ENCODE data around the gene MCAT.

The MCAT gene

DNA sequence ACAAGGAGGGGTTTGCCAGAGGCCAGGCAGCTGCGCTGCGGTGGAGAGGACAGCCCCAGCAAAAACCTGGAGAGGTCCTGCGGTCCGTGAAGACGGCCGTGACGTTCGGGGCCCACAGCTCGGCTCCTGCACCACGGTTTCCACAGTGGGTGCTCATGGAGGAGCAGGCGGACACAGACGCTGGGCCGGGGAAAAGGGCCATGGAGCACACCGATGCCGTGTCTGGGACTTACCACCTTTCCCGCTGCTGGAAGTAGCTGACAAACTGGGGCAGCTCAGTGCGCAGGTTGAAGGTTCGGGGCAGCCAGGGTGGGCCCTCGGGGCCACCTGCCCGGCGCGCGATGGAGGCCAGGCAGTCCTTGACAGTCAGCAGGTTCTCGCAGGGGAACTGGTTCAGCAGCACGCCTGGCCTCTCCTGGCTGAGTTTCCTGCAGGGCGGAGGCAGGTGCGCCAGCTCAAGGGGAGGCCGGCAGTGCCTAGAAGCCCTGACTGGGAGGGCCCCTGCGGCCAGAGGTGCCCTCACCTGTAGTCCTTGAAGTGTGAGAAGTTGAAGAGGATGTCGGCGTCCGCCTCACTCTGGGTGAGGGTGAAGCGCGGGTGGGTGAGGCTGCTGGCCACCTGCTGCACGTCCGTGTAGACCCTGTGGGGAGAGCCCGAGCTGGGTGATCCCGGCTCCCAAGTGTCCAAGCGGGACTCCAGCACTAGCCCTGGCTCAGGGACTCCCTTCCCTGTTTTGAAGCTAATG lies 30.9 kb upstream of the MCAT start:
- no peak overlapping the region for H4K5ac ChIP-seq (ENCODE audit: low read length)
- no peak overlapping the region for H3K56ac ChIP-seq (ENCODE audit: low read length)
- no peaks in the 10 kb centered on the region for H3K4me1 ChIP-seq (ENCODE audit: control insufficient read depth, low read depth, low read length)
- H3K4me2 ChIP-seq (ENCODE audit: low read length) = no peak overlapping the region
- no peak overlapping the region for H3K4me3 ChIP-seq (ENCODE audit: low read length)
- H2BK120ac ChIP-seq (ENCODE audit: low read depth, low read length) = no peak overlapping the region
- no peak overlapping the region for H2BK5ac ChIP-seq (ENCODE audit: low read length)
- H2BK15ac ChIP-seq (replicated peaks; ENCODE audit: low read depth) = no peak overlapping the region
- H3K9ac ChIP-seq (ENCODE audit: low read length) = no peak overlapping the region
- H3K79me1 ChIP-seq (ENCODE audit: low read length) = no peaks in the 10 kb centered on the region
- WGBS (ENCODE audit: extremely low coverage, insufficient coverage, low lambda C conversion rate) = no CpG with 5 or more reads among the region's 39 CpGs
- no peak for DNase-seq
- H3K36me3 ChIP-seq (ENCODE audit: control insufficient read depth, insufficient read depth, low read length) = peaks cover 6% of the 10 kb centered on the region
- no peak overlapping the region for H2AK5ac ChIP-seq (ENCODE audit: low read length)
- no peak overlapping the region for H3K4ac ChIP-seq (ENCODE audit: low read depth, low read length)
- no peaks in the 10 kb centered on the region for H3K27me3 ChIP-seq (ENCODE audit: insufficient read depth, low read length, poor library complexity)
- H3K23ac ChIP-seq (ENCODE audit: low read length) = no peak overlapping the region
- H3K18ac ChIP-seq (ENCODE audit: low read length) = no peak overlapping the region
- no peak overlapping the region for H4K8ac ChIP-seq (ENCODE audit: low read depth, low read length)
- H3K79me2 ChIP-seq (ENCODE audit: control insufficient read depth, insufficient read depth, low read length) = no peaks in the 10 kb centered on the region
- no peak overlapping the region for H3K27ac ChIP-seq (ENCODE audit: low read depth, low read length)

GRCh38 chr22:43173566-43173965 lies 30.4 kb upstream of the MCAT start:
- no peaks in the 10 kb centered on the region for H3K4me1 ChIP-seq (ENCODE audit: control insufficient read depth, low read depth, low read length)

DNA sequence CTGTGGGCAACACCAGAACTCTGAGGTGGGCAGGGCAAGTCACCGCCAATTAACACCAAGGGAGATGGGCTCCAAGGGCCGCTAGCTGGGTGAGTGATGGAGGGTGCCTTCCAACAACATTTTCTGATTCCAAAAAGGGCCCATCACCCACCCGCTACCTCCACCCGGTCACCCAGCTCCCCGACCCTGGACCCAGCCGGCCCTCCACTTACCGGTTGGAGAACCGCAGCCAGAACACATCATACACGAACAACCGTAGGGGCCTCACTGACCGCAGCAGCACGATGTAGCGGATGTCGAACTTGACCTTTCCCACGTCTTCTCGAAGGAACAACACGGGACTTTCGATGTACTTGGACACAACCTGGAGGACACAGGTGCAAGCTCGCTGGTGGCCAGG lies 29.0 kb upstream of the MCAT start:
- H3K18ac ChIP-seq (ENCODE audit: low read length) = no peak overlapping the region
- H4K8ac ChIP-seq (ENCODE audit: low read depth, low read length) = no peak overlapping the region
- H3K27ac ChIP-seq (ENCODE audit: low read depth, low read length) = no peak overlapping the region
- no CpG with 5 or more reads among the region's 19 CpGs for WGBS (ENCODE audit: extremely low coverage, insufficient coverage, low lambda C conversion rate)
- H2BK120ac ChIP-seq (ENCODE audit: low read depth, low read length) = no peak overlapping the region
- H4K5ac ChIP-seq (ENCODE audit: low read length) = no peak overlapping the region
- H3K4ac ChIP-seq (ENCODE audit: low read depth, low read length) = no peak overlapping the region
- no peak overlapping the region for H3K23ac ChIP-seq (ENCODE audit: low read length)
- peaks cover 4% of the 10 kb centered on the region for H3K36me3 ChIP-seq (ENCODE audit: control insufficient read depth, insufficient read depth, low read length)
- no peaks in the 10 kb centered on the region for H3K79me2 ChIP-seq (ENCODE audit: control insufficient read depth, insufficient read depth, low read length)
- no peak overlapping the region for H3K4me2 ChIP-seq (ENCODE audit: low read length)
- H2AK5ac ChIP-seq (ENCODE audit: low read length) = no peak overlapping the region
- no peak overlapping the region for H3K56ac ChIP-seq (ENCODE audit: low read length)
- H3K9ac ChIP-seq (ENCODE audit: low read length) = no peak overlapping the region
- H3K4me1 ChIP-seq (ENCODE audit: control insufficient read depth, low read depth, low read length) = no peaks in the 10 kb centered on the region
- H3K4me3 ChIP-seq (ENCODE audit: low read length) = no peak overlapping the region
- no peak overlapping the region for H2BK15ac ChIP-seq (replicated peaks; ENCODE audit: low read depth)
- DNase-seq = no peak
- H2BK5ac ChIP-seq (ENCODE audit: low read length) = no peak overlapping the region
- H3K79me1 ChIP-seq (ENCODE audit: low read length) = no peaks in the 10 kb centered on the region
- H3K27me3 ChIP-seq (ENCODE audit: insufficient read depth, low read length, poor library complexity) = no peaks in the 10 kb centered on the region

More at GRCh38 chr22:43173566-43173965, 30.4 kb upstream of the MCAT start:
- H3K27ac ChIP-seq (ENCODE audit: low read depth, low read length) = no peak overlapping the region
- H4K5ac ChIP-seq (ENCODE audit: low read length) = no peak overlapping the region
- H3K4me3 ChIP-seq (ENCODE audit: low read length) = no peak overlapping the region
- DNase-seq = no peak
- H3K9ac ChIP-seq (ENCODE audit: low read length) = no peak overlapping the region
- H3K18ac ChIP-seq (ENCODE audit: low read length) = no peak overlapping the region
- H2AK5ac ChIP-seq (ENCODE audit: low read length) = no peak overlapping the region
- no peak overlapping the region for H2BK15ac ChIP-seq (replicated peaks; ENCODE audit: low read depth)
- H4K8ac ChIP-seq (ENCODE audit: low read depth, low read length) = no peak overlapping the region
- no peak overlapping the region for H3K4ac ChIP-seq (ENCODE audit: low read depth, low read length)
- no peak overlapping the region for H2BK5ac ChIP-seq (ENCODE audit: low read length)
- H3K56ac ChIP-seq (ENCODE audit: low read length) = no peak overlapping the region
- no peak overlapping the region for H3K4me2 ChIP-seq (ENCODE audit: low read length)
- no CpG with 5 or more reads among the region's 9 CpGs for WGBS (ENCODE audit: extremely low coverage, insufficient coverage, low lambda C conversion rate)
- no peak overlapping the region for H3K23ac ChIP-seq (ENCODE audit: low read length)
- no peaks in the 10 kb centered on the region for H3K27me3 ChIP-seq (ENCODE audit: insufficient read depth, low read length, poor library complexity)
- no peaks in the 10 kb centered on the region for H3K79me2 ChIP-seq (ENCODE audit: control insufficient read depth, insufficient read depth, low read length)
- H3K36me3 ChIP-seq (ENCODE audit: control insufficient read depth, insufficient read depth, low read length) = peaks cover 4% of the 10 kb centered on the region
- H2BK120ac ChIP-seq (ENCODE audit: low read depth, low read length) = no peak overlapping the region
- H3K79me1 ChIP-seq (ENCODE audit: low read length) = no peaks in the 10 kb centered on the region

DNA sequence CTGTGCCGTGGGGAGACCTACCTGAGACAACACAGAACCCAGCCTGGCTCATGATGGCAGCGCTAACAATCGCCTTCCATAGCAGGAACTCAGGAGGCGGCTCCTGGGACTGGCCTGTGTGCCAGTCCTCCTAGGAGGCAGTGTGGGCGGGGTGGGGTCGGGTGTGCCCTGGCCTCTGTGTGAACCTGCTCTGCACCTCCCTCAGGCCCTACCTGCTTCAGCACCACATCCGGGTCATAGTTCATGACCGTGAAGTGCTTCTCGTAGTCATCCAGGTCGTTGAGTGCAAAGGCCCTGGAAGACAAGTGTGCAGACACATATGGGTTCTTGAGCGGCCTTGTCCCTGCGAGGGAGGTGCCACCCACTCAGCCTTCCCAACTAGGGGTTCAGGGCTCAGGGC lies 28.4 kb upstream of the MCAT start:
- no peak overlapping the region for H2BK15ac ChIP-seq (replicated peaks; ENCODE audit: low read depth)
- no peaks in the 10 kb centered on the region for H3K4me1 ChIP-seq (ENCODE audit: control insufficient read depth, low read depth, low read length)
- no CpG with 5 or more reads among the region's 12 CpGs for WGBS (ENCODE audit: extremely low coverage, insufficient coverage, low lambda C conversion rate)

DNA sequence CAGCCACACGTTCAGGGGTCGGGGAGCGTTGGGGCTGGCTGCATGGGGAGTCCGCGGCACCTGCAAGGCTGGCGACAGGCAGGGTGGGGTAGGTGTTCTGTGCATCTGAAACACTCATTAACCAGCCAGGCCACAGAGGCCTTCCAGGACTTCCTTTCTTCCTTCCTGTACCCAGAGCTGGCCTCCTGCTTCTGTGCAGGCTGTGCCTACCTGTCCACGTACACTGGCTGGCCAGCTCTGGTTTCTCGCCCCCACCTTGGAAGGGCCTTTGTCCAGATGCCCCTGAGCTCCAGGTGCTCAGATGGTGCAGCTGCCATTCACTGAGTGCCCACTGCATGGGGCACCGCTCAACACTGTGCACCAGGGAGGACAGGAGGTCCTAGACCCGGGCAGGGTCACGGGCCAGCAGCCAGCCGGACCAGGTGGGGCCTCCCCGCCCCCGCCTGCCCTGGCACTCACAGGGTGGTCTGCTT lies 27.9 kb upstream of the MCAT start:
- Histone ChIP-seq H3K36me3 (ENCODE audit: control insufficient read depth, insufficient read depth, low read length) (peaks cover 2% of the 10 kb centered on the region), H4K8ac (ENCODE audit: low read depth, low read length) (no peak overlapping the region), H3K18ac (ENCODE audit: low read length) (no peak overlapping the region), H4K5ac (ENCODE audit: low read length) (no peak overlapping the region), H3K4me2 (ENCODE audit: low read length) (no peak overlapping the region), H3K27me3 (ENCODE audit: insufficient read depth, low read length, poor library complexity) (no peaks in the 10 kb centered on the region), H3K23ac (ENCODE audit: low read length) (no peak overlapping the region), H3K27ac (ENCODE audit: low read depth, low read length) (no peak overlapping the region), H2BK15ac (replicated peaks; ENCODE audit: low read depth) (no peak overlapping the region), H3K9ac (ENCODE audit: low read length) (no peak overlapping the region), H2BK5ac (ENCODE audit: low read length) (no peak overlapping the region), H3K79me2 (ENCODE audit: control insufficient read depth, insufficient read depth, low read length) (no peaks in the 10 kb centered on the region), H3K56ac (ENCODE audit: low read length) (no peak overlapping the region), H3K4me3 (ENCODE audit: low read length) (no peak overlapping the region), H3K4me1 (ENCODE audit: control insufficient read depth, low read depth, low read length) (no peaks in the 10 kb centered on the region), H3K79me1 (ENCODE audit: low read length) (no peaks in the 10 kb centered on the region), H2AK5ac (ENCODE audit: low read length) (no peak overlapping the region), H3K4ac (ENCODE audit: low read depth, low read length) (no peak overlapping the region), H2BK120ac (ENCODE audit: low read depth, low read length) (no peak overlapping the region)
- WGBS (ENCODE audit: extremely low coverage, insufficient coverage, low lambda C conversion rate) = no CpG with 5 or more reads among the region's 14 CpGs
- no peak for DNase-seq

More for the DNA sequence above, 28.4 kb upstream of the MCAT start:
- no peak overlapping the region for H3K4me2 ChIP-seq (ENCODE audit: low read length)
- H2BK5ac ChIP-seq (ENCODE audit: low read length) = no peak overlapping the region
- no peak overlapping the region for H3K4ac ChIP-seq (ENCODE audit: low read depth, low read length)
- no peak overlapping the region for H3K9ac ChIP-seq (ENCODE audit: low read length)
- no peak for DNase-seq
- no peak overlapping the region for H3K4me3 ChIP-seq (ENCODE audit: low read length)
- no peak overlapping the region for H2AK5ac ChIP-seq (ENCODE audit: low read length)
- H3K27ac ChIP-seq (ENCODE audit: low read depth, low read length) = no peak overlapping the region
- H2BK120ac ChIP-seq (ENCODE audit: low read depth, low read length) = no peak overlapping the region
- H3K23ac ChIP-seq (ENCODE audit: low read length) = no peak overlapping the region
- no peak overlapping the region for H3K18ac ChIP-seq (ENCODE audit: low read length)
- no peak overlapping the region for H4K5ac ChIP-seq (ENCODE audit: low read length)
- peaks cover 2% of the 10 kb centered on the region for H3K36me3 ChIP-seq (ENCODE audit: control insufficient read depth, insufficient read depth, low read length)
- H3K56ac ChIP-seq (ENCODE audit: low read length) = no peak overlapping the region
- no peaks in the 10 kb centered on the region for H3K27me3 ChIP-seq (ENCODE audit: insufficient read depth, low read length, poor library complexity)
- H4K8ac ChIP-seq (ENCODE audit: low read depth, low read length) = no peak overlapping the region
- H3K79me1 ChIP-seq (ENCODE audit: low read length) = no peaks in the 10 kb centered on the region
- no peaks in the 10 kb centered on the region for H3K79me2 ChIP-seq (ENCODE audit: control insufficient read depth, insufficient read depth, low read length)

DNA sequence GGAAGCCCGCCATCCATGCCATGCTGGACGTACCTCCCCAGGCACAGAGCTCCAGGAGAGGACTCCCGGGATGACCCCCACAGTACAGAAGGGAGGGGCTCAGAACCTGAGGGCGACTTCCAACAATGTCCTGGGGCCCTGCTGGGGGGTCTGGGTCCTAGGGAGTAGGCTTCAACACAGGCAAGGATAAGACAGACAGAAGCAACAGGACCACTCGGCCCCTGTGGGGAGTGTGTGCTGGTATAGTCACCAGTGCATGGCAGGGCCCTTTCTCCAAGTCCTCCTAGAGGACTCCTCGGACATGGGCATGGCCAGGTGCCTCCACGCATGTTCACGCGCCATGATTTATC lies 26.9 kb upstream of the MCAT start:
- H2BK120ac ChIP-seq (ENCODE audit: low read depth, low read length) = no peak overlapping the region
- no peak overlapping the region for H2BK5ac ChIP-seq (ENCODE audit: low read length)
- H3K27me3 ChIP-seq (ENCODE audit: insufficient read depth, low read length, poor library complexity) = no peaks in the 10 kb centered on the region
- H3K4ac ChIP-seq (ENCODE audit: low read depth, low read length) = no peak overlapping the region
- no peak overlapping the region for H3K27ac ChIP-seq (ENCODE audit: low read depth, low read length)
- H3K4me1 ChIP-seq (ENCODE audit: control insufficient read depth, low read depth, low read length) = no peaks in the 10 kb centered on the region
- H3K9ac ChIP-seq (ENCODE audit: low read length) = no peak overlapping the region
- no peak overlapping the region for H3K4me3 ChIP-seq (ENCODE audit: low read length)
- no peaks in the 10 kb centered on the region for H3K79me2 ChIP-seq (ENCODE audit: control insufficient read depth, insufficient read depth, low read length)
- no peak overlapping the region for H2AK5ac ChIP-seq (ENCODE audit: low read length)
- H3K56ac ChIP-seq (ENCODE audit: low read length) = no peak overlapping the region
- no peak overlapping the region for H3K23ac ChIP-seq (ENCODE audit: low read length)
- H3K18ac ChIP-seq (ENCODE audit: low read length) = no peak overlapping the region
- no peaks in the 10 kb centered on the region for H3K79me1 ChIP-seq (ENCODE audit: low read length)
- H3K36me3 ChIP-seq (ENCODE audit: control insufficient read depth, insufficient read depth, low read length) = peaks cover 2% of the 10 kb centered on the region
- H3K4me2 ChIP-seq (ENCODE audit: low read length) = no peak overlapping the region
- WGBS (ENCODE audit: extremely low coverage, insufficient coverage, low lambda C conversion rate) = no CpG with 5 or more reads among the region's 9 CpGs
- H4K5ac ChIP-seq (ENCODE audit: low read length) = no peak overlapping the region
- no peak overlapping the region for H2BK15ac ChIP-seq (replicated peaks; ENCODE audit: low read depth)
- DNase-seq = no peak
- no peak overlapping the region for H4K8ac ChIP-seq (ENCODE audit: low read depth, low read length)
